H1 (cell line): ENCODE measurements around the gene PREX1. TPM values are rescaled to one million over a fixed set of nuclear protein-coding genes. Genes with fewer than 3 reads are reported as not detected.

Experiments
- CTCF ChIA-PET: fragments of 300-600 bp; sonication (Branson Sonifier 250); formaldehyde crosslinking; loops from one replicate; lab custom pipeline; 2021; ENCODE audit not compliant: partially characterized antibody; lab: Charles Lee
- POLR2A ChIA-PET: fragments of 300-600 bp; sonication (Branson Sonifier 250); formaldehyde crosslinking; loops from one replicate; lab custom pipeline; 2021; ENCODE audit warnings: inconsistent platforms; ENCODE audit not compliant: partially characterized antibody; lab: Charles Lee
- DNase-seq, 2 experiments: peaks; one replicate each; pipeline versions ENCODE4 v3.0.0 to v3.0.0-alpha.2; 2010 to 2022; ENCODE audit warnings: low spot score in 2 of 2, low read depth in 1 of 2, mixed read lengths in 1 of 2
- FAIRE-seq: peaks from 2 replicates; lab custom pipeline; 2011; peaks lifted over from hg19 to GRCh38; lab: Jason Lieb, UNC
- H2AFZ ChIP-seq: 2 replicates; pipeline ENCODE4 v1.8.1; 2012; ENCODE audit warnings: low read length, inconsistent platforms
- H2AK5ac ChIP-seq: 2 replicates; pipeline ENCODE4 v1.6.1; 2013; ENCODE audit warnings: low read depth, low read length
- H2BK120ac ChIP-seq: replicated peaks from 2 replicates; pipeline ENCODE3; 2013; ENCODE audit warnings: low read depth, low read length, inconsistent platforms
- H2BK12ac ChIP-seq: 2 replicates; pipeline ENCODE4 v1.6.1; 2013; ENCODE audit warnings: low read depth, low read length
- H2BK15ac ChIP-seq: 2 replicates; pipeline ENCODE4 v1.6.1; 2013; ENCODE audit warnings: low read length
- H2BK20ac ChIP-seq: 2 replicates; pipeline ENCODE4 v1.6.1; 2013; ENCODE audit warnings: low read length
- H2BK5ac ChIP-seq: 2 replicates; pipeline ENCODE4 v1.6.1; 2013; ENCODE audit warnings: low read depth, low read length
- H3K14ac ChIP-seq: 2 replicates; pipeline ENCODE4 v1.6.1; 2013; ENCODE audit warnings: inconsistent platforms; ENCODE audit not compliant: insufficient read length
- H3K18ac ChIP-seq: 2 replicates; pipeline ENCODE4 v1.6.1; 2013; ENCODE audit warnings: low read length; ENCODE audit errors: extremely low read depth
- H3K23ac ChIP-seq: 2 replicates; pipeline ENCODE4 v1.6.1; 2013; ENCODE audit warnings: inconsistent platforms; ENCODE audit not compliant: insufficient read length
- H3K23me2 ChIP-seq: 2 replicates; pipeline ENCODE4 v1.6.1; 2013; ENCODE audit warnings: low read depth, low read length
- H3K27ac ChIP-seq: 2 replicates; pipeline ENCODE4 v1.6.1; 2011; ENCODE audit warnings: low read depth, low read length, inconsistent platforms
- H3K27me3 ChIP-seq, 4 experiments: replicated peaks in 1 of 4; 1 replicate in 1 of 4; 2 replicates in 3 of 4; pipeline versions ENCODE4 v1.6.1 to v1.8.1; 2011 to 2013; ENCODE audit warnings: low read length in 3 of 4, mild to moderate bottlenecking in 3 of 4, inconsistent platforms in 2 of 4, mixed read lengths in 2 of 4, moderate library complexity in 1 of 4; ENCODE audit not compliant: control insufficient read depth in 3 of 4, insufficient read depth in 3 of 4; ENCODE audit errors: extremely low read depth in 1 of 4
- H3K36me3 ChIP-seq, 4 experiments: 2 replicates each; pipeline versions ENCODE4 v1.6.1 to v1.8.1; 2011 to 2013; ENCODE audit warnings: mild to moderate bottlenecking in 4 of 4, low read length in 3 of 4, moderate library complexity in 2 of 4, control low read depth in 1 of 4, inconsistent platforms in 1 of 4; ENCODE audit not compliant: insufficient read depth in 4 of 4, control insufficient read depth in 2 of 4
- H3K4ac ChIP-seq: replicated peaks from 2 replicates; pipeline ENCODE3; 2013; ENCODE audit warnings: low read length, low read depth, mixed read lengths, inconsistent platforms; ENCODE audit not compliant: insufficient read length
- H3K4me1 ChIP-seq, 4 experiments: replicated peaks in 1 of 4; 1 replicate in 1 of 4; 2 replicates in 3 of 4; pipeline versions ENCODE4 v1.6.1 to v1.8.1; 2011 to 2013; ENCODE audit warnings: low read length in 3 of 4, inconsistent platforms in 2 of 4, mixed read lengths in 1 of 4; ENCODE audit not compliant: insufficient read depth in 4 of 4, control insufficient read depth in 3 of 4
- H3K4me2 ChIP-seq, 2 experiments: 2 replicates each; pipeline versions ENCODE4 v1.6.1 to v1.8.1; 2011 to 2013; ENCODE audit warnings: low read depth in 2 of 2, low read length in 2 of 2, control low read depth in 1 of 2, inconsistent platforms in 1 of 2, mild to moderate bottlenecking in 1 of 2; ENCODE audit not compliant: insufficient read depth in 1 of 2
- H3K4me3 ChIP-seq, 4 experiments: fragments of 200-600, 300-600 bp in 1 of 4; sonication (generic), shearing (Covaris generic), sonication (Bioruptor Twin) in 1 of 4; 2 replicates each; pipeline versions ENCODE4 v1.5.1 to v1.8.1; 2011 to 2016; ENCODE audit warnings: low read length in 4 of 4, low read depth in 3 of 4, control low read depth in 2 of 4, inconsistent platforms in 2 of 4, mild to moderate bottlenecking in 2 of 4, mixed read lengths in 1 of 4, moderate library complexity in 1 of 4; ENCODE audit not compliant: insufficient read depth in 2 of 4; ENCODE audit errors: extremely low read depth in 1 of 4
- H3K56ac ChIP-seq: replicated peaks from 2 replicates; pipeline ENCODE3; 2013; ENCODE audit warnings: low read depth, mild to moderate bottlenecking, mixed read lengths, low read length, inconsistent platforms; ENCODE audit not compliant: insufficient read length
- H3K79me1 ChIP-seq: 2 replicates; pipeline ENCODE4 v1.6.1; 2013; ENCODE audit warnings: low read depth, low read length, control low read depth
- H3K79me2 ChIP-seq, 2 experiments: 2 replicates each; pipeline versions ENCODE4 v1.6.1 to v1.8.1; 2012 to 2013; ENCODE audit warnings: low read length in 2 of 2, mild to moderate bottlenecking in 2 of 2, inconsistent platforms in 1 of 2; ENCODE audit not compliant: insufficient read depth in 2 of 2, control insufficient read depth in 1 of 2
- H3K9ac ChIP-seq, 4 experiments: replicated peaks in 1 of 4; 1 replicate in 1 of 4; 2 replicates in 3 of 4; pipeline versions ENCODE4 v1.6.1 to v1.8.1; 2011 to 2013; ENCODE audit warnings: low read depth in 3 of 4, low read length in 3 of 4, control low read depth in 2 of 4, mild to moderate bottlenecking in 2 of 4, moderate library complexity in 2 of 4, inconsistent platforms in 1 of 4; ENCODE audit errors: extremely low read depth in 1 of 4
- H3K9me3 ChIP-seq, 2 experiments: 2 replicates each; pipeline versions ENCODE4 v1.6.1 to v1.8.1; 2012 to 2013; ENCODE audit warnings: mild to moderate bottlenecking in 2 of 2, moderate library complexity in 2 of 2, control low read depth in 1 of 2, inconsistent platforms in 1 of 2, low read depth in 1 of 2, low read length in 1 of 2, mixed read lengths in 1 of 2; ENCODE audit not compliant: insufficient read depth in 2 of 2
- H4K20me1 ChIP-seq, 2 experiments: replicated peaks in 1 of 2; 2 replicates each; pipeline versions ENCODE3 to v1.8.1; 2011 to 2013; ENCODE audit warnings: inconsistent platforms in 2 of 2, low read length in 2 of 2, mild to moderate bottlenecking in 1 of 2; ENCODE audit not compliant: insufficient read depth in 2 of 2, control insufficient read depth in 1 of 2
- H4K5ac ChIP-seq: 2 replicates; pipeline ENCODE4 v1.6.1; 2013; ENCODE audit warnings: low read length, low read depth, mixed read lengths, inconsistent platforms; ENCODE audit not compliant: insufficient read length
- H4K8ac ChIP-seq: 2 replicates; pipeline ENCODE4 v1.8.0; 2013; ENCODE audit warnings: mild to moderate bottlenecking, moderate library complexity, low read length, inconsistent platforms; ENCODE audit not compliant: insufficient read depth; ENCODE audit errors: extremely low read depth
- H4K91ac ChIP-seq: replicated peaks from 2 replicates; pipeline ENCODE3; 2013; ENCODE audit warnings: low read length, mixed read lengths, inconsistent platforms; ENCODE audit not compliant: insufficient read length
- ASH2L ChIP-seq: fragments of 200-600, 300-600 bp; sonication (generic); IDR thresholded peaks from one replicate; pipeline ENCODE4 v1.7.1; 2017; ENCODE audit warnings: low read length
- BACH1 ChIP-seq: IDR thresholded peaks from 2 replicates; pipeline ENCODE4 v1.6.1; 2012; ENCODE audit warnings: low read length, improper control_type of control experiment
- BCL11A ChIP-seq, 2 experiments: IDR thresholded peaks; one replicate each; pipeline ENCODE4 v1.6.1; 2011; ENCODE audit warnings: low read depth in 2 of 2, low read length in 2 of 2, mild to moderate bottlenecking in 2 of 2
- BRCA1 ChIP-seq: IDR thresholded peaks from 2 replicates; pipeline ENCODE4 v1.6.1; 2012; ENCODE audit warnings: low read depth, low read length, improper control_type of control experiment
- JUND ChIP-seq: IDR thresholded peaks from 2 replicates; pipeline ENCODE4 v1.6.1; 2011; ENCODE audit warnings: mild to moderate bottlenecking, improper control_type of control experiment, low read length
- MAFK ChIP-seq: IDR thresholded peaks from 2 replicates; pipeline ENCODE4 v1.6.1; 2012; ENCODE audit warnings: low read depth, mild to moderate bottlenecking, improper control_type of control experiment, low read length
- NANOG ChIP-seq: IDR thresholded peaks from 2 replicates; pipeline ENCODE4 v1.6.1; 2011; ENCODE audit warnings: low read length, low read depth, mild to moderate bottlenecking, inconsistent platforms; ENCODE audit not compliant: insufficient read depth, poor library complexity, severe bottlenecking
- PHF8 ChIP-seq: fragments of 200-600 bp; sonication (generic); conservative IDR thresholded peaks from 2 replicates; pipeline ENCODE4 v1.7.1; 2012; ENCODE audit warnings: low read depth, mild to moderate bottlenecking, inconsistent platforms, low read length, moderate library complexity
- RAD21 ChIP-seq, 2 experiments: IDR thresholded peaks in 1 of 2; conservative IDR thresholded peaks in 1 of 2; 2 replicates each; pipeline ENCODE4 v1.6.1; 2011; ENCODE audit warnings: low read depth in 2 of 2, low read length in 2 of 2, improper control_type of control experiment in 1 of 2, inconsistent platforms in 1 of 2, mild to moderate bottlenecking in 1 of 2, moderate library complexity in 1 of 2
- RFX5 ChIP-seq: IDR thresholded peaks from 2 replicates; pipeline ENCODE4 v1.6.1; 2011; ENCODE audit warnings: low read depth, low read length, improper control_type of control experiment, borderline replicate concordance
- RNF2 ChIP-seq: fragments of 200-900, 300-1000 bp; sonication (generic); IDR thresholded peaks from 2 replicates; pipeline ENCODE4 v1.7.1; 2016; ENCODE audit warnings: borderline replicate concordance, low read depth, mild to moderate bottlenecking, antibody characterized with exemption, low read length; ENCODE audit not compliant: poor library complexity, severe bottlenecking; ENCODE audit errors: missing control alignments
- SAP30 ChIP-seq: fragments of 300-600 bp; sonication (generic); IDR thresholded peaks from 2 replicates; pipeline ENCODE4 v1.7.1; 2012; ENCODE audit warnings: low read length, moderate library complexity, mild to moderate bottlenecking, inconsistent platforms; ENCODE audit not compliant: insufficient read depth, insufficient replicate concordance
- TAF1 ChIP-seq: IDR thresholded peaks from 2 replicates; pipeline ENCODE4 v1.6.1; 2011; ENCODE audit warnings: mild to moderate bottlenecking, low read depth, low read length
- WGBS, 2 experiments: shearing (Covaris generic) in 1 of 2; methylation state at CpG; one replicate each; pipeline versions ENCODE4 v1.1.6 to v1.1.7; 2013 to 2015; ENCODE audit warnings: low lambda C conversion rate in 2 of 2, mixed read lengths in 2 of 2, inconsistent platforms in 1 of 2, low coverage in 1 of 2, missing lambda C conversion rate in 1 of 2; ENCODE audit not compliant: insufficient replicate concordance in 2 of 2, insufficient coverage in 1 of 2, insufficient read length in 1 of 2; ENCODE audit errors: extremely low coverage in 1 of 2, missing lambda C conversion rate in 1 of 2; 5-methylcytosine and 5-hydroxymethylcytosine counted together
- polyA plus RNA-seq, 7 experiments: library from polyadenylated mRNA; depleted of rRNA in 3 of 7; stranded (reverse) in 5 of 7; unstranded in 2 of 7; fragments of >200 nt in 5 of 7; fragments of 200-250 nt in 2 of 7; gene quantifications; 1 replicate in 5 of 7; 2 replicates in 1 of 7; 4 replicates in 1 of 7; pipeline versions ENCODE4 v1.2.1 to v1.2.3, GENCODE V29; 2011 to 2013; ENCODE audit warnings: missing spikeins in 2 of 7, mixed read lengths in 2 of 7
- total RNA-seq: library from RNA; stranded (reverse); fragmentation: NEBNext Ultra II Directional; extraction: Animal tissue kit (Norgen Biotek cat#: 25700); gene quantifications from 2 replicates; pipeline ENCODE4 v1.2.1, GENCODE V29; 2021

The PREX1 gene
- total and polyA plus RNA-seq, 2 of the 8 experiments (the other 6 are each of a cell fraction or from before 2014, with no cell fraction given): 10.7 to 12.8 TPM

GRCh38 chr20:48680650-48681049 lies 147.1 kb downstream of the PREX1 start:
- Histone ChIP-seq H3K9ac (no peak overlapping the region), H4K91ac (no peak overlapping the region), H2BK15ac (peak overlapping the region; percentile 83; the same call in 1 of the 2 replicates), H3K23me2 (no peaks in the 10 kb centered on the region; the same call in 1 of the 2 replicates), H3K27me3 (no peaks in the 10 kb centered on the region), H3K23ac (no peak overlapping the region), H4K20me1 (no peaks in the 10 kb centered on the region), H3K9me3 (no peaks in the 10 kb centered on the region), H3K56ac (no peak overlapping the region), H4K8ac (no peak overlapping the region), H3K14ac (no peak overlapping the region), H2AFZ (no peak overlapping the region), H2BK120ac (no peak overlapping the region), H3K4me2 (no peak overlapping the region), H3K4me3 (no peak overlapping the region), H4K5ac (no peak overlapping the region), H2AK5ac (peak overlapping the region; percentile 56; the same call in 1 of the 2 replicates), H3K4me1 (peaks cover 10 to 27% (median 16%) of the 10 kb centered on the region in 4 experiments), H3K36me3 (no peaks in the 10 kb centered on the region; a peak in 1 of 8 replicates), H2BK12ac (no peak overlapping the region), H3K27ac (no peak overlapping the region), H2BK20ac (no peak overlapping the region), H2BK5ac (0 out of 2 replicates have a peak overlapping the region, but pooled peaks have one; percentile 44), H3K79me1 (no peaks in the 10 kb centered on the region), H3K4ac (no peak overlapping the region), H3K18ac (no peak overlapping the region), H3K79me2 (no peaks in the 10 kb centered on the region)
- DNase-seq (no peak), FAIRE-seq (no peak)
- WGBS, 2 experiments: 99% methylated on average over 7 of the region's 7 CpGs; no CpG with 5 or more reads in 1 of the 2 experiments
- POLR2A ChIA-PET: no interaction called here
- CTCF ChIA-PET: interaction anchor here (1.0 to 1.4 kb wide), 3 partner anchors 9 to 48 kb away, joined by 3 to 4 read pairs (median 3); no protein-coding TSS in a partner anchor
- TF ChIP-seq TAF1 (no peak), PHF8 (no peak), BRCA1 (no peak), SAP30 (no peak), MAFK (no peak), RFX5 (no peak), BCL11A (IDR thresholded peaks at IDR 0.05; ENCODE audit: low read depth in 2 of 2, low read length in 2 of 2) (no peak), NANOG (no peak), RNF2 (no peak), ASH2L (no peak), JUND (no peak), BACH1 (no peak), RAD21 (IDR thresholded peaks at IDR 0.05 in 1 of 2, conservative IDR thresholded peaks at IDR 0.05 in 1 of 2; ENCODE audit: low read depth in 2 of 2, low read length in 2 of 2) (no peak)
